HL-60/S4 treated with phorbol 12-myristate 13-acetate at 8.2 ng/mL for 4 days and 3 days (cell line): Measurements from ENCODE around the gene COLEC11.

Experiments used
- in situ Hi-C: fragments of 300-500 bp; cut with MboI; formaldehyde crosslinking; loops from 2 replicates; pipeline ENCODE4 v1.15.0; 2022; ENCODE audit warnings: low sequenced_read_pairs

The COLEC11 gene

DNA sequence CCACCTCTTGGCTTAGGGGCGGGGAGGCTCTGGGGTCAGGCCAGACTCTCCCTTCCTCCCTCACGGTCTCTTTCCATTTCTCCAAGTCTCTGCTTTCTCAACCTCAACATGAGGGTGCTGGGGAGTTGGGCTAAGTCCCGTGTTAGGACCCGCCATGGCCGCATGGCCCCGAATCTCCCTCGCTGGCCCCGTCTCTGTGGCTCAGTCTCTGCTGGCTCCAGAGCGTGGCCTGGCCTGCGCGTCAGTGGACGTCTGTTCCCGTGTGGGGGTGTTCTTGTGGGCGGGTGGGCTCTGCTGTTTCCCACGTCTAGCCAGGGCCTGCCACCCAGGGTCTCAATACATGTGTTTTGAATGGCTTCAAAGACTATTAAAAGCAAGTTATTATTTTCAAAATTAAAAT lies 75.5 kb downstream of the COLEC11 start:
- in situ Hi-C loops: no loop called here

DNA sequence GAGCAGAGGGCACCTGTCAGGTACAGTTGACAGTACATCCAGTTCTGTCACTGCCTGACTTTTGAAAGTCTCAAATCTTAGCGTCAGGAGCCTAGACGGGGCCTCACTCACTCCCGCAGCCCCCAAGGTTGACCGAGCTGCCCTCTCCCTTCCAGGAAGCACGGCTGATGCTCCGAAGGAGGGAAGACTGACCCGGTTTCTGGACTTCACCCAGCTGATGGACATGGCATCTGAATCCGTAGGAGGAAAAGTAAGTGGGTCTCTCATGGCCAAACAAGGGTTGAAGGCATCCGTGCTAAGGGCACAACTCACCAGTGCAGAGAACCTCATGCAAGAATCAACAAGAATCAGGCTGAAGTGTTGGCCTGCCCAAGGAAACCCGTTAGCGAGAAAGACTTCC lies 76.0 kb downstream of the COLEC11 start:
- in situ Hi-C loops: no loop called here

DNA sequence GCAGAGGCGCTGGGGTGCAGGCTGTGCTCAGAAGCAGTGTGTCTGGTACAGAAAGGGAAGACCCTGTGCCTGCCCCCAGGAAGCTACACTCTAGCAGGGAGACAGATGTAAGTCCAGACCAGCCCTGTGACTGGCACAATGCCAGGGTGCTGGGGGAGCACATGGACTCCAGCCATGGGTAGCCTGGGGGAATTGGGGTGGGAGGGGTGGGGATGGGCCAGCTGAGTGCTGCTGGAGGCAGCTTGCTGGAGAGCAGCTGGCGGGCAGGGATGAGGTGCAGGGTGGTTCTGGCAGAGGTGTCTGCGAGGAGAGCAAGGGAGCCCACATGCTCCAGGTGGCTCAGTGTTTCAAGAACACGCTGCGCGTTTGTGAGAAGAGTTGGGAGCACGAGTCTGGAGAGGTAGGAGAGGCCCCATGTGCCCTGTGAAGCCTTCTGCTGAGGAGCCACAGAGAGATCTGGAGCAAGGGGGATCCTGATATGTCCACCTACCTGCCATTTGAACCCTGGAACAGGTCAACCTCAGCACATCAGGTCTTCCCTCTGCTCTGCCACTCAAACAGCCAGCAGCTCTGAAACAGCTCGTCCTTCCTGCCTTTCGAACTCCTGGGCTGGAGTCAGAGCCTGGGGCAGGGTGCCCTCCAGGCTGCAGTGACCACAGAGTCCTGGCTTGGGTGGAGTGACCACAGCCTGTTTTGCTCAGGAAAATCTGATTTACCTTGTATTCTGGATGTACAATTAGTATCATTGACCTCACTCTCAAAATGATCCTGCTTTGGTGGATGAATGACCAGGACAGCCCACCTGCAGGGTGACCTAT lies 78.2 kb downstream of the COLEC11 start:
- in situ Hi-C loops: no loop called here

DNA sequence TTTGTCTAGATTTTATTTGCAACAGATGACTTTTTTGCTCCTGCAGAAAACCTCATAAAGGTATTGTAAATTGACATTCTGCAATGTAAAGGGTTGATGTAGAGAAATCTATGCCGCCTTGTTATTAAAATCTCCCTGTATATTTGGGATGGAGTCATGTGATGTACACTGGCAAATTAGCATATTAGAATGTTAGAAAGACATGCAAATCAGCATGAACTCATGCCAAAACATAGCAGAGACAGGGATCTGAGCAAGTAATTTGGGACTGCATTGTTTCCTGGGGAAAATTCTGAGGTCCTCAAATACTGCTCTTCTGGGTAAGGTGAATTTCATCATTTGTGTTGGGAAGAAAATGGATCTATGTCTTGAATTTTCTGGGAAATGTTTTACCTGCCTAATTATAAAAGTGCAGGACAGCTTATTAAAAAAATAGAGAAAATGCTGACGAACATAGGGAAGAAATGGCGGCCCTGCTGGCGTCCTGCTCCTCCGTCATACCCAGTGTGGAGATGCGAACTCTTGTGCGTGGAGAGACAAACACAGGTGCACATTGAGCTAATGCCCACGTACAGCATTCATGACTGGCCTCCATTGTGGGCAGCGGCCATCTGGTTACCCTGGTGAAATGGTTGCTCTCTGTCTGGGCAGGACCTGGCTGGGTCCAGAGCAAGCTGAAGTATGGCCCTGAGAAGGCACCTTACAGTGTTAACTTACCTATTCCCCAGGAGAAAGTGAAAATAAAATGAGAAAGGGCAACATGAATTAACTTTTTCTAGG lies 79.3 kb downstream of the COLEC11 start:
- in situ Hi-C loops: no loop called here

DNA sequence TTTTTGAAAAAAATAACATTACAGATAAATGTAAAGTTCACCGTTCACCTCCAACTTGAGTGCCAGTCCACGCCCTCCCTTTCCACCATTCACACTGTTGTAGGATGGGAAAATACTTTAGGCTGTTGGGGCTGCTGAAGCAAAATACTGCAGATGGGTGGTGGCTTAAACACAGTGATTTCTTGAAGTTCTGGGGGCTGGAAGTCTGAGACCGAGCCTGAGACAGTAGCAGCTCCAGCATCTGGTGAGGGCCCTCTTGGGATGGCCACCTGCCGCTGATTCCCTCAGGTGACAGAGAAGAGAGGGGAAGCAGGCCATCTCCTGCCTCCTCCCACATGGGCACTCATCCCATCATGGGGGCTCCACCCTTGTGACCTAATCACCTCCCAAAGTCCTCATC lies 80.8 kb downstream of the COLEC11 start:
- in situ Hi-C loops: no loop called here

DNA sequence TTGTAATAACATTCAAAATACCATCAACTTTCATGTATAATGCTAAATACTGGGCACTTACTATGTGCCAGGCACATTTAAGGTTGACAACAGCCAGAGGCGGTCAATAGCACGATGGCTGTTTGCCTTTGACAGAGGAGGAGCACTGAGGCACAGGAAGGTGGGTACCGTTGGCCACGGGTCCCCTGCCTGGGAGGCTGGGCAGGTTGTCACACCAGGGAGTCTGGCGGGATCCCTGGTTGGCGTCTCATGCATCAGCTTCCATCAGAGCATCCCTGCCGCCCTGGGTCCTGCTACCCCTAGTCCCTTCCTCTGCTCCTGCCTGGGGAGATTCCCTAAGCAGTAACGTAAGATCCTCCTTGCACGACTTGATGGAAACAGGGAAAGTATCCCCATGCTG lies 82.5 kb downstream of the COLEC11 start:
- in situ Hi-C loops: no loop called here

DNA sequence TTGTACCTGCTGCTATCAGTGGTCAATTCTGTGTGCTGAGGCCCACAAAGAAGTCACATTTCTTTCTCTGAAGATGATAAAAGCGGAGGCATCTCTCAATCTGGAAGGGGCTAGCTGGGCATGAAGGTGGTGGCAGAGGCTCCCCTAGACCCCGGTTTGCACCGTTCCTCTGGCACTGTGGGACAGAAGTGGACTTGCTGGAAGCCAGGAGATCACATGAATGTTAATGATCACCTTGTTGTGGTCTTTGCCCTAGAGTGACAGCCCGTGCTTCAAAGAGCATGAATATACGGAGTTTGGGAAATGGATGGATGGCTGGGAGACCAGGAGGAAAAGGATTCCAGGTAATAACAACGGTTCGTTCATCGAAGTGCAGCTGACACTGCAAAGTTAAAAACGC lies 83.3 kb downstream of the COLEC11 start:
- in situ Hi-C loops: no loop called here

DNA sequence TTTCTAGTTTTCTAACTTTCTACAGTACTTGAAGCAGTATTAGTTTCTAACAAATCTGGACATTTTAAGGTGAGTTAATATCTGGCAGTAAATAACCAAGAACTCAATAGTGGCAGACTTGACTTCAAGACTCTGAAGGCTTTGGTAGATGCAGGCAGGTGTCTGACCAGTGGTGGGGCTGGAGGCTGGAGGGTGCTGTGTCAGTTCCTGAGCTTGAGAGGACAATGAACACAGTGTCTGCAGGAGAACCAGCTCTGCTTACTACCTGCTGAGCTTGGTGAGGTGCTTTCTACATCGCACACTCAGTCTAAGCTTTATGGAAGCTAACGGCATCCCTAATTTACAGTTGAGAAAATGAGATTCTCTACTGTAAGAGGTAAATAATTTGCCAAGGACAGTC lies 84.3 kb downstream of the COLEC11 start:
- in situ Hi-C loops: no loop called here

DNA sequence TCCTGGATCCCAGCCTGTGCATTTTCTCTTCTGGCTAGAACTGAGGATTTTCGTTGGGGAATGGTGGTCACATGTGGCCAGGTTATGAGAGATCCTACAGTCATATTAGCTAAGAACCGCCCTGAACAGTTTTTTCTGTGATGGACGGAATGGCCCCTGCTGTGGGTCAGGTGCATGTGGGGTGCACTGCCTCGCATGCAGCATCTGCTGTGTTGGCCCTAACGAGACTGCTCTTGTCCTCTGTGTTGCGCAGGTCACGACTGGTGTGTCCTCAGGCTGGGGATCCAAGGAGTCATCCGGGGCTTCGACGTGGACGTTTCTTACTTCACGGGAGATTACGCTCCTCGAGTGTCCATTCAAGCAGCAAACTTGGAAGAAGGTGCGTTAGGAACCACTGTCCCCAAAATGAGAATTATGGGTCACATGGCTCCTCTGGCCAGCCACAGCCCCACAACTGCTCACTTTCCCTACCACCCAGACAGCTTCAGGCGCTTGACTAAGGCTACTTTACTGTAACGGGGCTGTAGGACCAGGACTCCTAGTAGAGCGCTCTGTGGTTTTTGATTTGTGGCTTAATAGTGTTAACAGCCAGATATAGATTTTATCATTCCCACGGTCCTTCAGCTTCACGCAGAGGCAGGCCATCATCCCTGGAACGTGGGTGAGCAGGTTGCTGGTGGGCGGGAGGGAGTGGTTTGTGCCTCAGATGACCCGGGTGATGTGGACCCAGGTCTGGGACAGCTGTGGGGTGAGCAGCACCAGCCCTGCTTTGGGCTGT lies 84.9 kb downstream of the COLEC11 start:
- in situ Hi-C loops: no loop called here

DNA sequence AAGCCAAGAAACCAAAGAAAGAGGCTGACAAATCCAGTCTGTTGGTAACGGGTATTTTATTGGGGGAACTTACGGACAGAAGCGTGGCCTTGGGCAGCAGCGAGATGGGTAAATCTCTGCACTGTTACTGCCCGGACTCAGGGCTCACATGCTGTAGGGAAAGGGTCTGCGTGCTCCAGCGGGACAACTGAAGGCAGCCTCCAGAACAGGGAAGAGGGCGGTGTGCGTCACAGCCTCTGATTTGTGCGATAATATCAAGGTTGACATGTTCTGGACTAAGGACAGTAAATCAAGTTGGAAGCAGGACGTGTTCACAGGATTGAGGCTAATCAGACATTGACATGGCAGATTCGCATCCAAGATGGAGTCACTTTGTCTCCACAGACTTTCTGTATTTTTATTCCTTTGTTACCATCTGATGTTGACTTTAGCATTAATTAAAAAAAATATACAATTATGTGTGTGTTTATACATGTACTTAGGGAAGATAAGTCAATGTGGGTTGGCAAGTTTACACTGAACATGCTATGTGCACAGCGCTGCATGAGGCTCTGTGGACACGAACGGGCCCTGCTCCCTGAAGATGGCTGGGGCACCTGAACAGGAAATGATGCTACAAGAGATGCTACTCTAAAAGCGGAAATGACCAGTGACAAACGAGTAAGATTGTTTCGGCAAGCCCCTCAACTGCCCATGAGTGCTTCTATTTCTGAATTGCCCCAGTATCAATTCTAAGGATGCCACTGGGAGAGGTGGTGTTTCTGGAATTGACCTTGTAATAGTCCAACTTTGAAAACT lies 85.8 kb downstream of the COLEC11 start:
- in situ Hi-C loops: no loop called here

DNA sequence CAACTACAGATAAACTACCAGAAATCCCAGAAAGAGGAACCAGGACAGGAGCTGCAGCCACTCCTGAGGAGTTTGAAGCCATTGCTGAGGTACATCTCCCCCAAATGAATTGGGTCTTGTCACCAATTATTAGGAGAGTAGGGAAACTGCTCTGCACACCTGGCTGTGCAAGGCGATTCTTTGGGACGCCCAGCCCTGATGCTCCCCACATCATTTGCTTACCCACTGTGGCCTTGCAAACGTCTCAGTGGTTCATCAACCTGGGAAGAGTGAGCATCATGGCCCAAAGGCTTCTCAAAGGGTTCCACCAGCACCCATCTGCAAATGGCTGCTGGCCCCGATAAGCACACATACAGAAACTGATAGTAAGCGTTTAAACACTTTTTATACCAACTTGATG lies 86.7 kb downstream of the COLEC11 start:
- in situ Hi-C loops: no loop called here

DNA sequence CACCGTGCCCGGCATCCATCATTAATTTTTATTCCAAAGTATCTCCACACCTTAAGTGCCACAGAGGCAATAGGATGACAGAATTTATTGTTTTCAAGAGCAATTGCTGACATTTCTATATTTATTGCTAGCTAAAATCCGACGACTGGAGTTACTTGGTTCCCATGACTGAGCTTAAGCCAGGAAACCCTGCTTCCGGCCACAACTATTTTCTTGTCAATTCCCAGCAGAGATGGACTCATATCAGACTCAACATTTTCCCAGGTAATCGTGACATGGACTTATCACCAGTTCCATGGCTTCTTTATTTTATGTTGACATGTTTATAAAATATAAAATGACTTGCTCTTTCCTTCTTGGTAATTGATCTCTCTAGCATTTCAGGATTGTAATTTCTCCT lies 87.9 kb downstream of the COLEC11 start:
- in situ Hi-C loops: no loop called here

DNA sequence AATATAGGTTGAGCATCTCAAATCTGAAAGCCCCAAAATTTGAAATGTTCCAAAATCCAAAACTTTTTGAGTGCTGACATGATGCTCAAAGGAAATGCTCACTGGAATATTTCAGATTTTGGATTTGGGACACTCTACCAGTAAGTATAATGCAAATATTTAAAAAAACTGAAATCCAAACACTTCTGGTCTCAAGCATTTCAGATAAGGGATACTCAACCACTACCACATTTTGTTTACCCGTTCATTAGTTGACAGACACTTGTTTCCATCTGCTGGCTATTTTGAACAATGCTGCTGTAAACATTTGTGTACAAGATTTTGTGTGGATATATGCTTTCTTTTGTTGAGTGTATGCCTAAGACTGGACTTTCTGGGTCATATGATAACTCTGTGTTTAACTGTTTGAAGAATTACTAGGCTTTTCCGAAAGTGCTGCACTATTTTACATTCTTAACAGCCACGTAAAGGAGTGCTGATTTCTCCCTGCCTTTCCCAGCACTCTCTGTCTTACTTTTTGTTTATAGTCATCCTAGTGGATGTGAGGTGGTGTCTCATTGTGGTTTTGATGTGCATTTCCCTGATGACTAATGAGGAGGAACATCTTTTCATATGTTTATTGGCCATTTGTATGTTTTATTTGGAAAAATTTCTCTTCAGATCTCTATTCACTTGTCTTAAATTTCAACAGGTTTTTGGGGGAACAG lies 89.0 kb downstream of the COLEC11 start:
- in situ Hi-C loops: no loop called here

DNA sequence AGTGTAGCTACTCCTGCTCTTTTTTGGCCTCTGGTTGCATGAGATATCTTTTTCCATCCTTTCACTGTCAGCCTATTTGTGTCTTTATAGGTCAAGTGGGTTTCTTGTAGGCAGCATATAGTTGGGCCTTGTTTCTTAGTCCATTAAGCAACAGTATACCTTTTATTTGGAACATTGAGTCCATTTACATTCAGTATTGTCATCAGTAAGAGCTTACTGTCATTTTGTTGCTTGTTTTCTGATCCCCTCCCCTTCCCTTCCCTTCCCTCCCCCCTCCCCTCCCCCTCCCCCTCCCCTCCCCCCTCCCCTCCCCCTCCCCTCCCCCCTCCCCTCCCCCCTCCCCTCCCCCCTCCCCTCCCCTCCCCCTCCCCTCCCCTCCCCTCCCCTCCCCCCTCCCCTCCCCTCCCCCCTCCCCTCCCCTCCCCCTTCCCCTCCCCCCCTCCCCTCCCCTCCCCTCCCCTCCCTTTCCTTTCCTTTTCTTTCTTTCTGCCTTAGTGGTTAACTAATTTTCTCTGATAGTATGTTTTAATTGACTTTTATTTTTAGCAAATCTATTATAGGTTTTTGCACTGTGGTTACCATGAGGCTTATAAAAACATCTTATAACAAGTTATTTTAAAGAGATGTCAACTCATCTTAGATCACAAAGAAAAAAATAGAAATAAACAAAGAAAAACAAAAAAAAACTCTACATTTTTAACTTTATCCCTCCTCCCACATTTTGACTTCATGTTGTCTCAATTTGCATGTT lies 95.3 kb downstream of the COLEC11 start:
- in situ Hi-C loops: no loop called here

DNA sequence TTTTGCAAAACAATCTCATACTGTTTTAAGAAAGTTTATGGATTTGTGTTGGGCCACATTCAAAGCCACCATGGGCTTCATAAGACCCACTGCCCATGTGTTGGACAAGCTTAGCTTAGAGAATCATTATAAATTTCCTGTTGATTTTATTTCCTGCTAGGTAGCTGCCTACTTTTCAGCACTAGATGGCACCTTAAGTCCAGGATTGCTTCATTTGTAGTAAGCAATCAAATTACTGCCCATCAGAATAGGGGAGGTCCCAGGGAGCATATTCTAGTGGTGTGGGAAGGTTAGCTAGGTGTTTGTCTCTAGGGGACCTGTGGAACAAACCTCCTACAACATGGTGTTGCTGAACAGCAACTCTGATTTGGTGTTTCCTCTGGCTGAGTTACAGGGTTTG lies 97.5 kb downstream of the COLEC11 start:
- in situ Hi-C loops: no loop called here
